ENCODE data around the gene ICAM1.

ICAM1 gene

DNA sequence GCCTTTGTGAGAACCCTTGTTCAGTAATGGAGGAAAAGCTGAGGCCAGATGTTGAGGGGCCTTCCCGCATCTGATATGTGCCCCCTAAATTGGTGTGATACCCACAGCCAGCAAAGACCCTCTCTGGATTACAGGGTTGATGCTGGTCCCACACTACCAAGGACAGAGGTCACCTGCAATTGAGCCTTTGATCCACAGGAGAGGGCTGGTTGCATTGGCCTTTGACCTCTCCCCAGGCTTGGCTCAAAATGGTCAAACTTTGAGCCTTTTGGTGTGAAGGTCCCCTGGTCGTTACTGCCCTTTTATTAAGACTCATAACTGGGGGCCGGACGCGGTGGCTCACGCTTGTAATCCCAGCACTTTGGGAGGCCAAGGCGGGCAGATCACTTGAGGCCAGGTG lies 27.3 kb upstream of the ICAM1 start:
- no peak for DNase-seq (ENCODE audit: low read depth in 2 of 2, low spot score in 1 of 2)

DNA sequence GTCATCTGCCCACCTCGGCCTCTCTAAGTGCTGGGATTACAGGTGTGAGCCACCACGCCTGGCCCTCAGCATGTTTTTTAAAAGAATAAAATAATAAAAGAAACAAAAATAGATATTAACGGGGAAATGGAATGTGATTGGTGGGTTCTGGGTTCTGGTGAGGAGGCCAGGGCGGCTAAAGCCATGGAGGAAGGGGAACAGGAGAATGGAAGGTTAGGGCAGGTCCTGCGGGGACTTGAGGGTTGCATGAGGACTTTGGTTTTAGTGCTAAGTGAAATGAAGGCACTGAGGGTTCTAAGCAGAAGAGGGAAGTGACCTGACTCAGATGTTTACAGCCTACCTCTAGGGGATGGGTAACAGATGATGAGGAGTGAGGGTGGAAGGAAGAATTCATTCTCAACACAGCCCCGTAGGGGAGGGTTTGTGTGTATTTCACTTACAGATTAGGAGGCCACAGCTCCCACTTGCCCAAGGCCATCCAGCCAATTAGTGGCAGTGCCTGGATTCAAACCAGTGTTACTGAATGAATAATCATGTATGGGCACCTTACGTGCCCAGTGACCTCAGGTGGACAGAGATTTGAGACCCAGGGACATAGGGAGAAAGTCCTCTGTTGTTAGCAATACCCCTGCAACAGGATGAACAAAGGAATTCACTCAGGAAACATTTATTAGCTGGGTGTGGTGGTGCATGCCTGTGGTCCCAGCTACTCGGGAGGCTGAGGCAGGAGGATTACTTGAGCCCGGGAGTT lies 25.6 kb upstream of the ICAM1 start:
- no peak for DNase-seq (ENCODE audit: low read depth in 2 of 2, low spot score in 1 of 2)

GRCh38 chr19:10246511-10246910 lies 24.4 kb upstream of the ICAM1 start:
- no peak for DNase-seq (ENCODE audit: low read depth in 2 of 2, low spot score in 1 of 2)

DNA sequence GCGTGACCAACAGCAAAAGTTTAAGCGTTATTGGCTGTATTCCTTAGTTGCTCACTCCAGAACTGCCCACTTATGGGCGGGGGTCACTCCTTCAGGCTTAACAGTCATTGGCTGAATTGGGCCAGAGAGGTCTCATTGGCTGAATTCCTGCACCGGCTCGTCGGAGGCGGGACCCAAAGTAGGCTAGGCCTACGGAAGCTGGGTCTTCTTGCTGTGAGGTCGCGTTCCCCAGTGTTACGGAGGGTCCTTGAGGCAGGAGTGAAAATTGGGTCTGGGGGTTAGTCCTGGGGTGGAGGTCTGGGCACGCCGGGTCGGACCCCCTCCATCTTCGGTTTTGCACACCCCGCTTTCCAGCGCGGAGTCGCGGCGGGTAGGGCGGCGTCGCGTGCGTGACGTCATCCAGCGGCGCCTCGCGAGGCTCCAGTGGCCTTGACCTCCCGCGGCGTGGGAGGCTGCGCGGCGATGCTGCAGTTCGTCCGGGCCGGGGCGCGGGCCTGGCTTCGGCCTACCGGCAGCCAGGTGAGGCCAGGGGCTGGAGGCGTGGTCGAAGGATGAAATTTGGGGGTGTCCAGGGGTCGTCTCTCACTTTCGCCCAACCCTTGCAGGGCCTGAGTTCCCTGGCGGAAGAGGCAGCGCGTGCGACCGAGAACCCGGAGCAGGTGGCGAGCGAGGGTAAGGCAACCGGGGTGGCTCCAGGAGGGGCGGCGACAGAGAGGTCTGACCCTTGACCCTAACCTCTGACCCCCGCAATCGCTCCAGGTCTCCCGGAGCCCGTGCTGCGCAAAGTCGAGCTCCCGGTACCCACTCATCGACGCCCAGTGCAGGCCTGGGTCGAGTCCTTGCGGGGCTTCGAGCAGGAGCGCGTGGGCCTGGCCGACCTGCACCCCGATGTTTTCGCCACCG lies 18.9 kb upstream of the ICAM1 start, which contains the start of gene MRPL4:
MRPL4 (plus strand) TSS at position 423 of the 903 bp plus-strand sequence; CDS start at position 463, 40 bp downstream.
- peak; percentile 88 to 91 for DNase-seq (ENCODE audit: low read depth in 2 of 2, low spot score in 1 of 2)

DNA sequence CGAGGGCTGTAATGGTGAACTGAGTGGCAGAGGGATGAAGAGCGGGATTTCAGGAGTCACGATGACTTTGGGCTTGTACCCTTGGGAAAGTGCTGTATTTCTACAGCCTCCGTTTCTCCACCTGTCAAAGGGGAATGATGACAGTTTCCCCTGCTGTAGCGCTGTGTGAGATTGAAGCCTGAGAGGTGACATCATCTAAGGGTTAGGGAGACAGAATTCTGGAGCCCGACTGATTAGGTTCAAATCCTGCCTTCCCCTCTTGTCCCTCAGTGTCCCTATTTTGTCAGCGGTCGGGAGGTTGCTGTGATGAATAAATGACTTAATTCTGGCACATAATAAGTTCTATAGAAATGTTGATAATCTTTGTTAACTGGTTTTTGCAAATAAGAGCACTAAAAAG lies 18.2 kb upstream of the ICAM1 start:
- no peak for DNase-seq (ENCODE audit: low read depth in 2 of 2, low spot score in 1 of 2)

DNA sequence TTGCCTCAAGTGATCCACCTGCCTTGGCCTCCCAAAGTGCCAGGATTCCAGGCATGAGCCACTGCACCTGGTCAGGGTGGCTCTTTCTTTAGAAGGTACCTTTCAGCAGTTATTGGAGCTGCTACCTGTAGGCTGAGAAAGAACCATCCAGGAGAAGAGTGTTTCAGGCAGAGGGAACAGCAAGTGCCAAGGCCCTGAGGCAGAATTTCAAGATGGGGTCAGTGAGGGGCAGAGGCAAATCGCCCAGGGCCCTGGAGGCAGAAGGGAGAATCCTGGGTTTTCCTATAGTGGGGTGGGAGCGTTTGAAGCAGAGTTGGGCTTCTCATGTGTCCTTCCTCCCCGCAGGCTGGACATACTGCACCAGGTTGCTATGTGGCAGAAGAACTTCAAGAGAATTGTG lies 16.7 kb upstream of the ICAM1 start:
- no peak for DNase-seq (ENCODE audit: low read depth in 2 of 2, low spot score in 1 of 2)

- no peak for DNase-seq (ENCODE audit: low read depth in 2 of 2, low spot score in 1 of 2)
These were observed 15.6 kb upstream of the ICAM1 start for GRCh38 chr19:10255358-10255757.

GRCh38 chr19:10256551-10256950 lies 14.4 kb upstream of the ICAM1 start:
- no peak for DNase-seq (ENCODE audit: low read depth in 2 of 2, low spot score in 1 of 2)

DNA sequence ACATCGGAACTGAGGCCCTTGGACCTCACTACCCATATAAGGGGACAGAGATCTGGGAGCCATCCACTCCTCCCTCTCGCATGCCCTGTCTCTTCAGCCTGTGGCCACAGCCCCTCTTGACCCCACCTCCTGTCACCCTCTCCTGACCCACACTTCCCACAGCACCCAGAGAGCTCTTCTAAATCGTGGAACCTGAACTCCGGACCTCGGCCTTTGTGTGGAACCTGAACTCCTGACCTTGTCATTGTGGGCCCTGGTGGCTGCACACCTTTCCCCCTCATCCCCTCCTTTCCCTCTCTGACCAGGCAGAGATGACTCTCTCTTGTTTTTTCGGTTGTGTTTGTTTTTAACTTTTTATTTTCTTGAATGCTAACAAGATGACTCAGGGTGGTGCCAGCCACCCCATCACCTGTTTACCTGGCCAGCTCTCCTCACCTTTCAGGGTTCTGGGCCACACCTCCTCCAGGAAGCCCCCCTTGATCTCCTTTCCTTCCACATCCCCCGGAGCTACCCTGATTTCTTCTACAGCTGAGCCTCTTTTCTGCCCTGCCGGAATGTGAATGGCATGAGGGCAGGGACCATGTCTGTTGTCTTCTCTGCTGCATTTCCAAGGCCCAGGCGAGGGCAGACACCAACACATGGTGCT lies 13.8 kb upstream of the ICAM1 start:
- no peak for DNase-seq (ENCODE audit: low read depth in 2 of 2, low spot score in 1 of 2)

- no peak for DNase-seq (ENCODE audit: low read depth in 2 of 2, low spot score in 1 of 2)
These were observed 12.7 kb upstream of the ICAM1 start for GRCh38 chr19:10258080-10258710.

- DNase-seq (ENCODE audit: low read depth in 2 of 2, low spot score in 1 of 2), result peak; percentile 46 to 70
These were observed 11.6 kb upstream of the ICAM1 start for GRCh38 chr19:10259162-10259905.

DNA sequence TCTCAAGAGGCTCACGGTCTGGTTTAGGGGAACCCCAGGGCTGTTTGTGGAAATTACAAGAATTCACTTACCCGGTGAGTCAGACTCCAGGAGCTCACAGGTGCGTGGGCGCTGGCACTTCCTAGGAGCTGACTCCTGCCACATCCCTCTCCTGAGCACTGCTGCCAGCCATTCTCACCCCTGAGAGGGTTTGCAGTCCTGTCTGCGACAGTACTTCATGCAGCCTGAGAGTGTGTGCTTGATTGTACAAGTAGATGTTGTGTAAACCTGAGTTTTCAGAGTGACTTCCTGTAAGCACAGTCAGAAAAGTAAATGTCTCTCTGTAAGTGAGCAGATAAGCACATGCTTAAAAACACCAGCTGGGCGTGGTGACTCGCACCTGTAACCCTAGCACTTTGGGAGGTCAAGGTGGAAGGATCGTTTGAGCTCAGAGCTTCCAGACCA lies 10.8 kb upstream of the ICAM1 start:
- no peak for DNase-seq (ENCODE audit: low read depth in 2 of 2, low spot score in 1 of 2)

- DNase-seq (ENCODE audit: low read depth in 2 of 2, low spot score in 1 of 2), result no peak
These were observed 8.1 kb upstream of the ICAM1 start for GRCh38 chr19:10262771-10263170.

DNA sequence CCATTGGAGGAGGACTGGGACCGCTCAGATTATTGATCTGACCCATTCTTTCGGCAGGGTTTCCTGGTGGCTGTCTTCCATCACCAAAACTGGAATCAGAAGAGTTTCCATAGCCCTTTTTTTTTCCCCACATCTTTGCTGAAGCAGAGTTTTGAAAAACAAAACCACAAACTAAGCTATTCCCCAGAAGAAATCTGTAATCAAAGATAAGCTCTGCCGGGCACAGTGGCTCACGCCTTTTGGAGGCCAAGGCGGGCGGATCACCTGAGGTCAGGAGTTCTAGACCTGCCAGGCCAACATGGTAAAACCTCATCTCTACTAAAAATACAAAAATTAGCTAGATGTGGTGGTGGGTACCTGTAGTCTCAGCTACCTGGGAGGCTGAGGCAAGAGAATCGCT lies 4.2 kb upstream of the ICAM1 start:
- no peak for DNase-seq (ENCODE audit: low read depth in 2 of 2, low spot score in 1 of 2)

GRCh38 chr19:10268071-10268470 lies 2.8 kb upstream of the ICAM1 start:
- DNase-seq (ENCODE audit: low read depth in 2 of 2, low spot score in 1 of 2), result no peak

- DNase-seq (ENCODE audit: low read depth in 2 of 2, low spot score in 1 of 2), result peak; percentile 69 to 82
These were observed 1.4 kb upstream of the ICAM1 start for GRCh38 chr19:10269333-10270179.

DNA sequence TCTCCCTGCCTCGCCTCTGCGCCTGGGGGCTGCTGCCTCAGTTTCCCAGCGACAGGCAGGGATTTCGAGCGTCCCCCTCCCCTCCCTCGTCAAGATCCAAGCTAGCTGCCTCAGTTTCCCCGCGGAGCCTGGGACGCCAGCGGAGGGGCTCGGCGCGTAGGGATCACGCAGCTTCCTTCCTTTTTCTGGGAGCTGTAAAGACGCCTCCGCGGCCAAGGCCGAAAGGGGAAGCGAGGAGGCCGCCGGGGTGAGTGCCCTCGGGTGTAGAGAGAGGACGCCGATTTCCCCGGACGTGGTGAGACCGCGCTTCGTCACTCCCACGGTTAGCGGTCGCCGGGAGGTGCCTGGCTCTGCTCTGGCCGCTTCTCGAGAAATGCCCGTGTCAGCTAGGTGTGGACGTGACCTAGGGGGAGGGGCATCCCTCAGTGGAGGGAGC lies 722 bp upstream of the ICAM1 start:
- DNase-seq (ENCODE audit: low read depth in 2 of 2, low spot score in 1 of 2), result peak; percentile 62

DNA sequence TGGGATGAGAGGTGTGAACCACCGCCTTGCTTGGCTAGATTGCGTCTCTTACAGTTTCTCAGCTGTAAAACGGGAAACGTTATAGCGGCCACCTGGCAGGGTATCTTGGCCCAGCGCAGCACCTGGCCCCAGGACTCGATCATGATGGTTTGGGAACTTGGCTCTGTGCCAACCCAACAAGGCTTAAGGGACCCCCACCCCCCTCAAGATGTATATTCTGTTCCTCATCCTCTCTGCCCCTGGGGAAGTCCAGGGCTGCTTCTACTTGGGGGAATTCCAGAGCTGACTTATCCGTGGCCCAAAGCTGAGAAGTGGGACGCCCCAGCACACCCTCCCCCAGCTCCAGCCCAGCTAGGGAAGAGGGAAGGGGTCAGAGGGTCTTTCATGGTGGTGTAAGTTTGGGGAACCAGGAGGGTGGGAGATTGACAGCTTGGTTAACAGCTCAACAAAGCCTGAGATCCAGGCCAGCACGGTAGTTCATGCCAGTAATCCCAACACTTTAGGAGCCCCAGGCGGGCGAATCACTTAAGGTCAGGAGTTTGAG lies 695 bp downstream of the ICAM1 start:
- no peak for DNase-seq (ENCODE audit: low read depth in 2 of 2, low spot score in 1 of 2)

- DNase-seq (ENCODE audit: low read depth in 2 of 2, low spot score in 1 of 2), result no peak
These were observed 3.7 kb downstream of the ICAM1 start for GRCh38 chr19:10274589-10274988.

Measured in stimulated activated CD8-positive, alpha-beta memory T cell treated with anti-CD3 and anti-CD28 coated beads, Interleukin-4, amount 100 ng/mL, for 1 hour (primary cell).